GM12865 (cell line): Measurements from ENCODE around the gene PHYKPL.

Source experiments
- DNase-seq: peaks from one replicate; pipeline ENCODE4 v3.0.0; 2010; ENCODE audit warnings: low read depth
- H3K4me3 ChIP-seq: 2 replicates; pipeline ENCODE4 v1.5.1; 2011; ENCODE audit warnings: mild to moderate bottlenecking, low read depth, low read length, control low read depth
- CTCF ChIP-seq: IDR thresholded peaks from 2 replicates; pipeline ENCODE4 v1.5.1; 2011; ENCODE audit warnings: low read length, control low read depth, low read depth, inconsistent platforms; ENCODE audit not compliant: insufficient read depth; ENCODE audit errors: missing control alignments

Gene PHYKPL

GRCh38 chr5:178238711-178239592 lies 6.3 kb upstream of the PHYKPL start:
- peak; percentile 52 for DNase-seq
- H3K4me3 ChIP-seq: peak overlapping the region; percentile 33
- no peak for TF ChIP-seq CTCF

GRCh38 chr5:178238313-178238635 lies 5.7 kb upstream of the PHYKPL start:
- no peak for DNase-seq
- H3K4me3 ChIP-seq: no peak overlapping the region
- TF ChIP-seq CTCF: no peak

- H3K4me3 ChIP-seq: no peak overlapping the region
- no peak for TF ChIP-seq CTCF
- no peak for DNase-seq
Measured at GRCh38 chr5:178237431-178238312, 5.1 kb upstream of the PHYKPL start.

GRCh38 chr5:178236679-178237078 lies 4.1 kb upstream of the PHYKPL start:
- no peak for DNase-seq
- H3K4me3 ChIP-seq: no peak overlapping the region
- no peak for TF ChIP-seq CTCF

GRCh38 chr5:178236126-178236525 lies 3.5 kb upstream of the PHYKPL start:
- no peak for DNase-seq
- TF ChIP-seq CTCF: no peak
- no peak overlapping the region for H3K4me3 ChIP-seq

- DNase-seq: no peak
- no peak for TF ChIP-seq CTCF
Measured at GRCh38 chr5:178235588-178235974, 3.0 kb upstream of the PHYKPL start.

More at GRCh38 chr5:178235588-178235974, 3.0 kb upstream of the PHYKPL start:
- no peak overlapping the region for H3K4me3 ChIP-seq
